Measurements from ENCODE around the gene STAT4. TPM values are rescaled to one million over a fixed set of nuclear protein-coding genes. Genes with fewer than 3 reads are reported as not detected.
A peak's percentile ranks its signal among the peaks of the same experiment; 100 is the strongest.
"Not testable (repeated sequence)": the region's sequence is repeated elsewhere in the genome, so short reads cannot be mapped to it uniquely, and the experiment has no call there.

The STAT4 gene
- total RNA-seq, 1 donor from 2014 or later: 3.0 TPM

DNA sequence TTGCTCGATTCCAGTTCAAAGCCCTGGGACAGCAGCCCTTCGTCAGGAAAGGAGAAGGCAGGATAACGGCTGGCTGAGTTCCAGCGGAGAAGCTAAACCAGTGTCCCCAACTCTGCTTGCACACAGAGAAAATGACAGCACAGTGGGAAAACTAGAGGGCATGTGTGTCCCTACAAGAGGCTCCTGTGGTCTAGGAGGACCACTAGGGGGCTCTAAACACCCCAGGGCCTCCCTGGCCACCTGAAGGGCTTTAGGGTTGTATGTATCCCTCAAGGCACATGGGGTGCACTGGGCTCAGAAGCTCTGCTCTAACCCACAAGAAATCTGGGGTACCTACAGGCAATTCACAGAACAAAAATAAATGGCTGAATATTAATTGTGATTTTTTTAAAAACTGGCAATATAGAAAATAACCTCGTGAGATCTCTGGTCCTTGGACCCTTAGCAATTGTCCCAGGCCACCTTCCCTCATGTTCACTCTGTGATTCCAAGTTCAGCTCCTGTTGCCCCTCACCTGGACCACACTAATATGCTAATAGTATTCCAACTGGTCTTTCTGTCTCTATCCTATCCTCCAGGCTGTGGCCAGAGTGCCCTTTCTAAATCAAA, 154.4 kb downstream of the STAT4 start:
- peak; percentile 22 for DNase-seq (ENCODE audit: low read depth)

DNA sequence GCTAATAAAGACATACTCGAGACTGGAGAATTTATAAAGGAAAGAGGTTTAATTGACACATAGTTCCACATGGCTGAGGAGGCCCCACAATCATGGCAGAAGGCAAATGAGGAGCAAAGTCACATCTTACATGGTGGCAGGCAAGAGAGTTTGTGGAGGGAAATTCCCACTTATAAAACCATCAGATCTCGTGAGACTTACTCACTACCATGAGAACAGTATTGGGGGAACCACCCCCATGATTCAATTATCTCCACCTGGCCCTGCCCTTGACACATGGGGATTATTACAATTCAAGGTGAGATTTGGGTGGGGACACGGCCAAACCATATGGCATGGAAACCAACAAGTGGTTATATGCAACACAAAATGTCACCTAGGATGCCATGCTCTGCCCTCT, 155.5 kb downstream of the STAT4 start:
- DNase-seq (ENCODE audit: low read depth): not testable (repeated sequence)

DNA sequence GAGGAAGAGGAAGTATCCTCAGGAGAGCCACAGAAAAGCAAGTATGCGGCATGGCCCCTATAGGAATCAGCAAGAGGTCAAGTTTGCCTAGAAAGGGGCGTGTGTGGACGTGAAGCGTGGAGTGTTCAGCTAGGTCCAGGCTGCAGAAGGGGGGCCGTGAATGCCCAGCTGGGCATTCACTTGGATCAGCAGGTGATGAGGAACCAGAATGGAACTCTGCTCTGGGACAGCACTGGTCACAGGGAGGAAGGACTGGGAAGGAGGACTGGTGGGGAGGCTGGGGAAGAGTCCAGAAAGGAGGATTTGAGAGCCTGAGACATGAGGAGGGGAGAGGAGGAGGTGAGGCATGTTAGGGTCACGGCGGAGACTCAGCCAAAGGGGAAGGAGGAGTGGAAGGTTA, 156.6 kb downstream of the STAT4 start:
- DNase-seq (ENCODE audit: low read depth): no peak

DNA sequence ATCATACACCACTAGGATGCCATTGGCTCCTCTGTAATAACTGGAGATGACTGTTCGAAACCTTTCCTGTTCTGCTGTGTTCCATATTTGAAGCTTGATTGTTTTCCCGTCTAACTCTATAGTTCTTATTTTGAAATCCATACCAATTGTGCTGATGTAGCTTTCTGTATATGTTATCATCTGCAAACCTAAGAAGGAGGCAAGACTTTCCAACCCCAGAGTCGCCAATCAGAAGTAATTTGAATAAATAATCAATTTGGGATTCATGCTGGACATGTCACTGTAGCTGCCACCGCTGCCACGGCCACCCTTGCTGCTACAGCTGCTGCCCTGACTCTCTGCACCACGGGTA, 157.5 kb downstream of the STAT4 start:
- no peak for DNase-seq (ENCODE audit: low read depth)

DNA sequence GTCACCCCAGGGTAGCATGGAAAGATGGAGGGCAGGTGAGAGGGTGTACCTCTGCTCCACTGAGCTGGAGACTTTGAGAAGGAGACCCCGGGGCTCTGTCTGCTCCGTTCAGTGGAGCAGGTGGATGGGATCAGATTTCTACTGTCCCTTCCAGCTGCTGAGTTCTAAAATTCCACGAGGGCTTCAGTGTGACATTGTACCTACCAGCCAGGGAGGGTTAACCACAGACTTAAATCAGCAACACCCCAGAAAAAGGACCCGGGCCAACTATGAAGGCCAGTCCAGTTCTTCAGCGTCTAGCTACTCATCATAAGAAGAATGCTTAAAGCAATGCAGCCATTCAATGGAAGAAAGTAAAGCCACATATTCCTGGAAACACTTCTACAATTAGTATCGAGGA, 160.7 kb downstream of the STAT4 start:
- no peak for DNase-seq (ENCODE audit: low read depth)

DNA sequence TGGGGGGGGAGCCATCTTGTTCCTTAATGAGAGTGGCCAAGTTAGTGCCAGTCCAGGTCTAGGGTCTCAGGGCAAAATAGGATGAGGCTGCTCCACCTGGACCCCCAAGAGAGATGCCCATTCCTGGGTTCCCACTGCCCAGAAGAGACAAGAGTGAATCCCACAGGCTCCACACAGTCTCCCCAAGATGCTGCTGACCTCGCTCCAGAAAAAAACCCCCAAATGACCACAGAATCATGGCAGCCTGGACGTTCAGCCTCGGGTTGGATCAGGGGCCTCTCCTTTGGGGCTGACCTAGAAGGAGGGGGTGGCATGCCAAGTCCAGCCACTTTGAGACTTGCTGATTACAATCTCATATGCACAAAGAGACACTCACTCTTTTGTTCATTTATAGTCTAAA, 161.9 kb downstream of the STAT4 start:
- no peak for DNase-seq (ENCODE audit: low read depth)

DNA sequence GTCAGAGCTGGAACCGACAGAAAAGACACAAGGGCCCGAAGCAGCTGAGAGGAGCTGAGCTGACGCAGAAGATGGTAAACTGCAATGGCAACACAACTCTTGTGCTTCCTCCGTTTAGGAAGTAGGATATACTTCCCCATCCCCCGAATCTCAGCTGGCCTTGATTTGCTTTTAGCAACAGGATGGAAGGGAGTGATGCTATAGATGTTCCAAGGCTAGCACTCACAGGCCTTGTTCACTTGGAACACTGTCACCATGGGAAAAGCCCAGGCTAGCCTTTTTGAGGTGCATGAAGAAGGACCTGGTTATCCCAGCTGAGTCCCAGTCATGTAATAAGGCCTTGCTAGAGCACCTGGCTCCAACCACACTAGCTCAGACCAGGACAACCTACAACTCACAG, 162.9 kb downstream of the STAT4 start:
- no peak for DNase-seq (ENCODE audit: low read depth)

DNA sequence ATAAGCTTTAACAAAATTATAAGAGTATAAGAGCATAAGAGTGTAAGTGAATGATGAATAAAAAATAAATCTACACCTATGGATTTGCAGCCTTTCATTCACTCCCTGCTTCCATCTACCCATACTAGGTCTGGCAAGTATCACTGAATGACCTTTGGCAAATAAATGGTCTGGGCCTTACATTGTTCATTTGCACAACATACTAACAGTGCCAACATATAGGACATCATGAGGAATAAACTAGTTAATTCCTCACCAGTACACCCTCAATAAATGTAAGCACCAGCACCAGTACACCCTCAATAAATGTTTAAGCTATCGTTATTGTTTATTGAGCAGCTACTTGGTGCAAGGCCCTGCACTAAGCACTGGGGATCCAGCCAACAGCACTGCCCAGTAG, 163.7 kb downstream of the STAT4 start:
- DNase-seq (ENCODE audit: low read depth): no peak

DNA sequence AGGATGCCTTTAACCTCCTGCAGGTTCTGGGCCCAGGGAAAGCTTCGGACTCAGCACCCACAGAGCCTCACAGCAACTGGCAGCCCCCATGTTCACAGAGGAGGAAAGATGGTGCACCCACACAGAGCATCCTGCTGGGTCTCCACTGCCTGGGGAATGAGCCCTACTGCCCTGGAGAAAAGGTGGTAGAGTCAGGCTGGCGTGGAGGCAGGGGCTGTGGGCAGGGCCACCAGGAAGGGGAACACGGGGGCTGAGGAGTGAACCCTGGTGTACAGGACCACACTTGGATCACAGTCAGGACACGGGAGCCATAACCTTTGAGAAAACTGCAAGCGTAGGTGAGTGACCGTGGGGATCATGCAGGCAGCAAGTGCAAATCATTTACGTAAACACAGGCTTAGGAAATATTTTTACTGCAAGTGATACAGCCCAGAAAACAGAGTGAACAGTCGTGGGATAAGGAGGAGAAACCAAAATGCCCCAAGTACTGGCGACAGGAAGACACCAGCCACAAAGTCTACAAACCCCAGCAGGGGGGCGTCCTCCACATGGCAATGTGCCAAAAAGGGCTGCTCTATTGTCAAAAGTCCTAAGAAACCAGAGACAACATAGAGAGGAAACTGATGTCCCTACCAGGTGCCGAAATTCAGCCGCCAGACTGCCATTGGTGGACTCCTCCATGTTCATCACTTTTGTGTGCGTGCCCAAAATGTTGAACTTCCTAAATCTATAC, 164.4 kb downstream of the STAT4 start:
- no peak for DNase-seq (ENCODE audit: low read depth)

DNA sequence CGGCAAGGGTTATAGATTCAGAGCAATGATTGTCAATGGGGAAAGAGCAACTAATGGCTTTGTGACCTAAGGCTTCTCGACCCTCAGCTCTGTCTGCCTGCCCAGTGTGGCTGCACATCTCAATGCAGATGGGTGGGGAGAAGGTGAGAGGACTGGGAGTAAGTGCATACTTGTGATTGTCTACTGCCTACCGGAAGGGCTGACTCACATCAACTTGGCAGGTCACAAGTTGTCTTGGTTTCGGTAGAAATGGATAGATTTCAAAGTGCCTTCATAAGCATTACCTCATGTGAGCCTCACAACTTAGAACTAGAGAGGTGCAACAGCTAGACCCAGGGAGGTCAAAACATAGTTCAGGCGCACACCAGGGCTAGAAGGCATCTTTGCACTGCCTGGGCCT, 166.2 kb downstream of the STAT4 start:
- peak; percentile 46 for DNase-seq (ENCODE audit: low read depth)

DNA sequence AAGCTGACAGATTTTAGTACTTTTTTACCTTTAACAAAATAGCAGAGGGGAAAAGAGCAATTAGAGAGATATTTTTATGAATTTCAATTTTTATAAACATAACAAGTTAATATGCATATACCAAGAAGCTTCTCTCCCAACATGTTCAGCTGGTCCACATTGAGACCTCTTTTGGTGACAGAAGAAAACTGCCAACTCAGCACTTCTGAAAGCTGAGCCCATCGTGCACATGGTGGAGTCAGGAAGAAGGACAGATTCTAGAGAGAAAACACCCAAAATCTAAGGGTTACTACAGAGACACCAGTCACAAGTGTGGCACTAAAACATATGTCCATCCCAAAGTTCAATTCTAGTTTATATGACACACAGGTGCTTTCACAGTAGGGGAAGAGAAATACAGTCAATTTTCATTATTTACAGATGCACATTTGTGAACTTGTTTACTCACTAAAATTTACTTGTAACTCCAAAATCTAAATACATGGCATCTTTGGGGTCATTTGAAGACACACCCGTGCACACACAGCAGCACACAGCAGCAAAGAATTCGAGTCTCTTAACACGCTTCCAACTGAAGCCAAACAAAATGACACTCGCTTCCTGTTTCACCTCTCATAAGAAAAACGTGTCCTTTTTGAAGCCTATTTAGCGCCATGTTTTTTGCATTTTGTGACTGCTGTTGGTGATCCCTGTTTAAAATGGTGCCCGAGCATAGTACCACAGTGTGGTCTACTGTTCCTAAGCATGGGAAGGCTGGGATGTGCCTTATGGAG, 168.3 kb downstream of the STAT4 start:
- no peak for DNase-seq (ENCODE audit: low read depth)

DNA sequence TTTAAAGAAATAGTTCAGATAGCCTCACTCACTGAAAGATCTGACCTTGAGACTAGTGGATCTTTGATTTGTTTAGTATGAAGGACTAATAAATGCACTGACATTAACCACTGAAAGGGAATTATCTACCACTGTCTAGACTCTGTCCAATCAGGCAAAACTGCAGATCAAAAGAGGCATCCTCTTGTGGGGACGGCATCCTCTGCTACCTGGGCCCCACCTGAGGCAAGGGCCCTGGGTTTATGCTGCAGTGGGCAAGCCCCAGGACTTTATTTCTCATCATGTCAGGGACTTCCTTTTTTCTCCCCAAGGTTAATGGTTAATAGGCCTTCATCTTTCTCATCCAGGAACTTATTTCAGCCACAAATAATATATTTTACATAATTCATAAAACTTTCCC, 169.1 kb downstream of the STAT4 start:
- no peak for DNase-seq (ENCODE audit: low read depth)

DNA sequence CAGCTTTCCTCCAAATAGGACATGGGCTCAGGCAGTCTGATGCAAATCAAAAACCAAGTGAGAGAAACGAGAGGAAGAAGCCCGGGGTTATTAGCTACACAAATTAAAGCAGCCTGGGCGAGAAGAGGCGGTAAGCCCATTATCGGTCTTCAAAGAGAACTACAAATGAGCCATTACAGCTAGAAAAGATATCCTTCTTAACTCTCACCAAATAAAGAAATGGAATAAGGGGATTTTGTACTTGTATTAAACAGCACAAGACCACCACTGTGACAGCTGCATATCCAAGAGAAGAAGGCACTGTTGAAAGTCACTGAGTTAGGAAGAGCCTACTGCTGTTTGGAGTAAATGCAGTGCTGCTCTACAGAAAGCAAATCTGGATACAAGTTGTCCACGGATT, 169.5 kb downstream of the STAT4 start:
- DNase-seq (ENCODE audit: low read depth): no peak

DNA sequence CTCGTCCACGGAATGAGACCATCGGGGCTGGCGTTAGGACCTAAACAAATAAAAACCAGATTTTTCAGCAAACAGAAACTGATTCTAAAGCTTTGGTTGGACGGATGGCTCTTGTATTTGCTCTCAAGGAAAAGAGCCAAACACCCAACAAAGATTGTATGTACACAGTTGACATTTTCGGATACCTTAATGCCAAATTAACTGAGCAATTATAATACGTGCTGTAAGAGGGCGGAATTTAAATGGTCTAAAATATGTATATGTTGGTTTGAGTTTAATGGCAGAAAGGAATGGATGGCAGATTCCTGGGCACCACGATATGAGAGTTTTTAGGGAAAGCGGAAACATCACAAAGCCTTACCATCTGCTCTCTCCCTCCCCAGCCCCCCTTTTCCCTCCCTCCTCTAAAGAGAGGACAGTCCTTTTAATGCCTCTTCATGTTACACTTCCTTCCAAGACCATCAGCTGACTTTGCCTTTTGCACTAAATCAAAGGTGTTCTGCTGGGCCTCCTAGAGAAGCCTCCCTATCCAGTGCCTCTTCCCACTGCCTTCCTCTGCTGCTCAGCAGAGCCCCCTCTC, 170.1 kb downstream of the STAT4 start:
- no peak for DNase-seq (ENCODE audit: low read depth)

DNA sequence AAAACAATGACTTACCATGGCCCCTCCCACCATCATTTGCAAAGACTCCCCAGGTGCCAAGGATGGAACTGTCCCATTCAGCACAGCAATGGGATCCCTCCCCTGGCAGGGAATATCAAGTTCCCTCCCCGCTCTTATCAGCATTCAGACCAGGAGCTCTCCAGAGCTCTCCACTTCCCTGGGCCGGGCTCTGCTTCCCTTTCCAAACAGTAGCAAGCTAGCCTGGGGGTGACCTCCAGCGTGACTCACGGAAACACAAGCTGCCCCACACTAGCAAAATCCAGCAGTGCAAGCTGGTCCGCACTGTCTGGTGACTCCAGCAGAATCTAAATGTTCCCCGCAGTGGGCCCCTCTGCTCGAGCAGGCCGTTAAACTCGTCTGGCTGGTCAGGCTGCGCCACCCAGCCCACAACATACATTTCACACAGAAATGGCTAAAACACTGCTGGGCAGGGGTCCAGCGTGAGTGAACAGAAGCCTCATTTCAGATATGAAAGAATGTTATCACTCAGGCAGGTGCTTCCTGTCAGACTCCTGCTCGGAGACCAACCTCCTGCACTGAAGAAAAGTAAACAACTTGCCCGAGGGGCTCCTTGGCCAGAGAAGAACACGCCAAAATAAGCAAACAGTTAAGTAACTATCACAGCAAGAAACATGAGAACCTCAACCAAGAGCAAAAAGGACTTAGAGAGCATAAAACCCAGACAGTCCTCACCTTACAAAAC, 170.7 kb downstream of the STAT4 start:
- peak; percentile 71 for DNase-seq (ENCODE audit: low read depth)

Other genes with a start within 250 kb of the STAT4 start
- gene STAT1, start 136.8 kb downstream of the STAT4 start, total RNA-seq: 149 and 189 TPM in 2 replicates
- gene MYO1B, start 94.4 kb upstream of the STAT4 start, total RNA-seq: 157 and 165 TPM in 2 replicates